Non-pigmented ciliary epithelial cell (primary cell): ENCODE data around the gene LOXL1.

Experiments
- DNase-seq: peaks from one replicate; pipeline ENCODE4 v3.0.0-alpha.2; 2010; ENCODE audit warnings: low read depth

LOXL1 gene

DNA sequence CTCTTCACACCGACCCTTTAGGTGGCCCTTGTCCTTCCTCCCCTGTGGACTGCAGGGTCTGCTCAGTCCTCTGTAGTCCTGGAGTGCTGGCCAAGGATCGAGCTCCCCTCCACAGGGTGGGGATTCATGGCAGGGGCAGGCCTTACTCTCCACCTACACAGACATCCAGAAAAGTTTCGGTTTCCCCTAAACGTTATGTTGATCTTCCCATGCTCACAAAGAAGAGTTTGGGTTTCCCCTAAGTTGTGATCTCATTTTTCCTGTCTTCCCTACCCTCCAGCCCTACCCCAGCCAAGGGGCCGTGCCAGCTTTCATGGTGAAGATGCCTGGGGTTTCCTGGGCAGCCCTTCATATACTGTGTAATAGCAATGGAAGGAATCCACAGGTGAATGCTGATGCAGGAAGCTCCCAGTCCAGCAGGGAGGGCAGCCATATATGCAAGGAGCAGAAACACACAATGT lies 55.5 kb downstream of the LOXL1 start:
- no peak for DNase-seq

DNA sequence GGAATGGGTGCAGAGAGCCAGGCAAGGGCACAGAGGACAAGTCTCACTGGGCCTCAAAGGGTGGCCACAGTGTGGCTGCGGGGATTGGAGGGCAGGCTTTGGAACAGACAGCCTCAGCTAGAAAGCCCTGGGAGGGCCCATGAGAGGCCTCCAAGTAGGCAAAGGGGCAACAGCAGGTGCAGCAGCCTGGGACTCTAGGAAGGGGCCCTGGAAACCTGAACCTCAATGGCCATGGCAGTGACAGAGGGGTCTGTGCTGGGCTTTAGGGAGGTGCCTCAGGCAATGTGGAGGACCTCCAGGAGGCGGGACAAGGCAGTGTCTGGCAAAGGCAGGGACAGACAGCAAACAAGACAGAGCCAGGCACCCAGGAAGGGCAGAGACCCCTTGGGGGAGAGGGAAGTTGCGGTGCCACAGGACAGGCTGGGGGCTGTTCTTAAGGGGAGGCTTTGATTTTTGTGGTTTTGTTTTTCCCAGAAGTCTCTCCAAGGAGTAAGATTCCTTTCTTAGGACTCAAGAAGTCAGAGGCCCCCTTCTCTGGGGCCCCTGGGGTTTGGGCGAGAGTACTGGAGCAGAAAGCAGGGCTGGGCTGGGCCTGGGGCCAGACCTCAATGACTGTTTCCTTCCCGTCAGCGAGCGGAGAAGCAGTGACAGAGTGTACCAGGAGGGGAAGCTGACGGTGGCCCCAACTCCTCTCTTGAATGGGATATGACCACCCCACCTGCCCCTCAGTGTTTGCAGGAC lies 56.1 kb downstream of the LOXL1 start:
- DNase-seq = no peak

DNA sequence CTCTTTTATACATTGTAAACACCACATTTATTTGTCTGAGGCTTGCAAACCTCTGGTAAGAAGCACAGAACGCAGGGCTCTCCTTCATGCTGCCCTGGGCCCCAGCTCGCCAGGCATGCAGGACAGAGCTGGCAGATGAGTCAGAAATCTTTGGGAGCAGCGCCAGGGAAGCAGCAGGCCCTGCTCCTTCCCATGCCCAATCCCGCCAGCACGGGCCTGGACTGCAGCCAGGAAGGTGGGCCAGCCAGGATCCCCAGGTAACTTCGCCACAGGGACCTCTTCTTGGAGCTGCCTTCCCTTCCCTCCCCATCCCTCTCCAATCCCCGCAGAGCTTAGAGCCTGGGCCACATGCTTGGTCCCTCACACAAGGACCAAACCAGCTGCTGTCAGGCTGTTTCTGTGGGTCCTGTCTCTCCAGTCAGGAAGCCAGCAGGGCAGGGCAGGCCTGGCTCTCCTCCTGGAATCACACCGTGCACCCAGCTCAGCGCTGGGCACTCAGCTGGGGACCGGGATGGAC lies 57.0 kb downstream of the LOXL1 start:
- DNase-seq = no peak

DNA sequence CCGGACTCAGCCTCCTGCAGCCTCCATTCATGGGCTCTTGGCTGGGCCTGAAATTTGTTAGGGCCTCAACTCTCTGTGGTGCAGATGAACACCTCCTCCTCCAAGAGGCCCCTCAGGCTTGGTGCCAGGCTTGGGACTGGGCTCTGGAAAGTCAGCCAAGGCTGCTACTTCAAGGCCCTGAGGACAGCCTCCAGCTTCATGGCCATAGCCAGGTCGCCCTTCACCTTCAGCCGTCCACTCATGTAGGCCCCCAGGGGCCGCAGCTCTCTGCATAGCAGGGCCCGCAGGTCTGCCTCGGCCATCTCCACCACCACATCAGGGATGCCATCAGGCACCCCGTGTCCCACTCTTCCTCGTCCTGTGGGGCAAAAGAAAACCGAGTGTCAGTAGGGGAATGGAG lies 57.5 kb downstream of the LOXL1 start:
- no peak for DNase-seq

DNA sequence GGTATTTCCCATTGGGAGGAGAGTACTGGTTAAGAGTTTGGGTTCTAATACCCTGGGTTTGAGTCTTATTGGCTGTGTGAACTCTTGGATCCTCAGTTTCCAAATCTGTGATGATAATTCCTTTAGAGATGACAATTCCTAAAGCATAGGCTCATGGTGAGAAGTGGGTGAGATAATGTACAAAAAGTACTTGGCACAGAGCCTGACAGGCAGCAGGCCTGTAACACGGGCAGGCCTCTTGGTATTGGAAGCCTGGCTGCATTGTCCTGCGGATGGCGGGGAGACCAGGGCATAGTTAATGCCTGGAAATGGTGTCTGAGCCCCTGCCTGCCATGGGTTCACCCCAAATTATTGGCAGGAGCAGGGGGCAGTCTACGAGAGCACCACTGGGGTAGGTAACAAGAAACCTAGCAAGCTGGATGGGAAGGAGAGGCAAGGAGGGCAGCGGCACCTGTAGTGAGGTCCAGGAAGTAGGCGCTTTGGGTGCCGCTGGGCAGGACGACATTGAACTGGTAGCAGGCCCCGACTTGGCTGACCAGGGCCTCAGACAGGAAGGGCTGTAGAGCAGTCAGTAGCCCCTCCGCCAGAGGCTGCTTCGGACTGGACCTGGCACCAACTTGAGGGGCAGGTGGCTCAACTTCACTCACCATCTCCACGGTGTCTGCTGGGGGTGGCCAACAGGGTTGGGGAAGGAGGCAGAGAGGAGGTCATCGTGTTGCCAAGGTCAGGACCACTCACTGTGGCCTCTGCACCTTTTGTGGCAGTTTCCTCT lies 58.1 kb downstream of the LOXL1 start:
- no peak for DNase-seq

DNA sequence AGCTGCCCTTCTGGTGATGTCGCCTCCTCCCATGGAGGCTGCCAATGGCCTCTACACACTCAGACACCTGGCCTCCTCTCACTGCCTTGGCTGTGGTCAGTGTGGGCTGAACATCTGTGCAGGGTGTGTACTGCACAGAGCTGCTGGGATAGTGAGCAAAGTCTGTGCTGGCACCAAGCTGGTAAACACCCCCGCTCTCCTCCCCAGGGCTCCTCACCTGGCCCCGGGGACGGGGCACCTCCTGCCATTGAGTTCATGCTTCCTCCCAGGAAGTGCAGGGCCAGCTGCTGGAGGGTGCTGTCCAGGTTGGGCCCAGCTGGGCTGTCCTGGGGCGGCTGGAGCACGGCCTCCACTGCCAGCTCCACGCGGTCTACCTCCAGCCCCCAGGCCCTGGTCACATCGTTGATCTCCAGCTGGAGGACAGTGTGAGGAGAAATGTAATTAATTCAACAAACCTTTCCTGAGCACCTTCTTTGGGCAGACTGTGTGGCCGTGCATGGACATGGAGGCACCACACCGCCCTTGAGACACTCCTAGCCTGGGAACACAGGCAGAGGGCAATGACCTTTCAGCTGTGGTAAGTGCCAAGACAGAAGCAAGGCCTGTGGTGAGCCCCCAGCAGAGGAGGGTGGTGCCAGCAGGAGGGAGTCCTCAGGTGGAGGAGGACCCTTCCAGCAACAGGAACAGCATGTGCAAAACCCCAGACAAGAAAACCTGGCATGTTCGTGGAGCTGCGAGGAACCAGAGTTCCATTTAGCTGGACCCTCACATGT lies 59.0 kb downstream of the LOXL1 start:
- DNase-seq = no peak

DNA sequence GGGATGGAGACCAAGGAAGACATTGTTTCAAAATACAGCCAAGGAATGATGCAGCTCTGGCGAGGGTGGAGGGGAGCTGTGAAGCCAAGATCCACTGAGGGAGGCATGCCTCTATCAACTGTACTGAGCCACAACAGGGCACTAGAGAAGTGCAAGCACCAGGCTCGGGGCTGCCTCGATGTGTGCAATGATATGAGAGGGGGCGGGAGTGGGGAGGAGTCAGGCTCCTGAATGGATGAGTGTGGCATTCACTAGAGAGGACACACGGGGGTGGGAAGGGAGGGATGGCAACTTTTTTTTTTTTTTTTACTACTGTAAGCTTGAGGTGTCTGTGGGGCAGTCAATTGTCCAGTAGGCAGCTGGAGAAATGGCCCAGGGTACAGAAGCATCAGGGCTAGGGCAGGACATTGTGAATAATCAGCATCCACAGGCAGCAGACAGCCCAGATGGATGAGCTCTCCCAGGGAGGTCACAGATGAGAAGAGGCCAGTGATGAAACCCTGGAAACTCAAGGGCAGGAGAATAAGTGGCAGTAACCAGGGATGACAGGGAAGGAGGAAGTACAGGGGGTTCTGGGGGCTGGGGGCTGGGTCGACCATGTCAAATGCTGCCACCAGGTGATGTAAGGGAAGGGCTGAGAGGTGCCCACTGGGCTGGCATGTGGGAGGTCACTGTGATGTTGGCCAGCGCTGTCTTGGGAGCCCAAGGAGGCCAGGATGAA lies 60.0 kb downstream of the LOXL1 start:
- no peak for DNase-seq

DNA sequence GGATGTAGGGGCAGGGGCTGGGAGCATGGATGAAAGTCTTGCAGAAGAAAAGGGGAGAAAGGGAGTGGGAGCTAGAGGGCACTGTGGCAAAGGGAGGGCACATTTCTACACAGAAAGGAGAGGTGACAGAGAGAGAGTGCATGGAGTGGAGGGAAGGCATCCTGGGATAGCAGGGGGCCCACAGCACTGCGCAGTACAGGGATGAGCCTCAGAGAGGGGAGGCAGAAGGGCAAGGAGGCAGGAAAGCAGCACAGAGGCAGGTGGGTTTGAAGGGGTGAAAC lies 60.5 kb downstream of the LOXL1 start:
- DNase-seq = no peak

DNA sequence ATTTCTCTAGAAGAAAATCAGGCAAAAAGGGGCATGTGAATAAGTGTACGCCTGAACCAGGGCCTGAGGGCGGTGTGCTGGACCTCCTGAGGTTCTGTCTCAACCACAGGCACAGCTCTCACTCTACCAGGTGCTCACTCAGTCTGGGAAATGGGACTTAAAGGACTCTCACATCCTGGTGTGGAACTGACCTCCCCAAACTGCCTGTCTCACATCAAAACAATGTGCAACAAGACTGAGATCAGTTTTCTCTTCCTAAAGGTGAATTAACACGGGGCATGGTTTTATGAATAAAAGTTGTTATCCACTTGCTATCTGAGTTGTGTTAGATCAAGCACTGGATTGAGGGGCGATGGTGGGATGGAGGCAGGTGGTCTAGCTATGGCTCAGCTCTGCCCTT lies 61.0 kb downstream of the LOXL1 start:
- no peak for DNase-seq

DNA sequence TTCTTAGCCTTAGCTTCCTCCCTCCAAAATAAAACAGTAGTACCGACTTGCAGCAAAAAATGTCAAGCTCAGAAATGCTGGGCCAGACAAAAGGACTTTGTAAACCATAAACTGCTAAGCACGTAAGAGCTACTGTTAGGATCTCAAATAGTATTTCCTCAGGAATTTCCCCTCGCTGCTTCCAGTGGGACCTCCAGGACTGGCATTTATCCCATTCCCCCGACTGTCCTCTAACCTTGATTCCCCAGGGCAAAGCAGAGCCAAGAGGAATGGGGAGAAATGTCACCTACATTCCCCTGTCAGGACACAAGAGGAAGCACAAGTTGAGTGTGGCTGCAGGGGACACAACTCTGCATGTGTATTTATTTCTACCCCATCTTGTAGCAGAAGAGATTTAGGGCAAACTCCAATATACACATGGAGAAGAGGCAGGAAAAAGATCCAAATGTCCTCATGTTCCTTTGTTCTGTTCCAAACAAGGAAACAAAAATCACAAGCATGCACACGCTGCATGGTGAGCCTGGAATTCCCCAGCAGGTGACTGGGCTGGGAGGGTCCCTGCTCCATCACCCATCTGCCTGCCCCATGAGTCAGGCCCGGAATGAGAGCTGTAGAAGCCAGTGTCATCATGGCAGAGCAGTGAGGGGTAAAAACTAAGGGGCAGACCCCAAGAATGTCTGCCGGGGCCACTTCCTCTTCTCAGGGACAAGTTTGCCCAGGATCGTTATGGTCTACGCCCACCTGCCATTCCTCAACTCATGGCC lies 61.6 kb downstream of the LOXL1 start:
- DNase-seq = no peak

DNA sequence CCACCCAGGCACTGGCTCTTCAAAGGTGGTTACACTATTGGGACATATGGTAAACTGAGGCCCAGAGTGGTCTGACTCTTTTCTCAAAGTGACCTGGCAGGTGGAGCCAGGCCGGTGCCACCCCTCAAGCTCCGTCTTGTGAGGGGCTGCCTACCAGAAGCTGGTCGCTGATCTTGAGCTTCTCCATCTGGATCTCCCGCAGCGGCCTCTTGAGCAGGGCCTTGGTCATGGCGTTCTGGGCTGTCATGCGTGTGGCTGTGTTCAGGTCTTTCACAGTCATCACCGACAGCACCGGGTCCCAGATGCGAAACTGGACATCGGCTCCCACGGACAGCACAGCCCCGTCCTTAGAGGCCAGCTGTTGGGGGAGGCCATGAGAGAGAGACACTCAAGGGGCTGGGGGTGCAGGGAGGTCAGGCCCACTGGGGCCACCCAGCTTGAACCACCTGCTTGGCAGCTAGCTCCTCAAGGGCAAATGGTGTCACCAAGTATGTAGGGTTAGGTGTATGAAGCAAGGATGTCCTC lies 62.2 kb downstream of the LOXL1 start:
- no peak for DNase-seq

DNA sequence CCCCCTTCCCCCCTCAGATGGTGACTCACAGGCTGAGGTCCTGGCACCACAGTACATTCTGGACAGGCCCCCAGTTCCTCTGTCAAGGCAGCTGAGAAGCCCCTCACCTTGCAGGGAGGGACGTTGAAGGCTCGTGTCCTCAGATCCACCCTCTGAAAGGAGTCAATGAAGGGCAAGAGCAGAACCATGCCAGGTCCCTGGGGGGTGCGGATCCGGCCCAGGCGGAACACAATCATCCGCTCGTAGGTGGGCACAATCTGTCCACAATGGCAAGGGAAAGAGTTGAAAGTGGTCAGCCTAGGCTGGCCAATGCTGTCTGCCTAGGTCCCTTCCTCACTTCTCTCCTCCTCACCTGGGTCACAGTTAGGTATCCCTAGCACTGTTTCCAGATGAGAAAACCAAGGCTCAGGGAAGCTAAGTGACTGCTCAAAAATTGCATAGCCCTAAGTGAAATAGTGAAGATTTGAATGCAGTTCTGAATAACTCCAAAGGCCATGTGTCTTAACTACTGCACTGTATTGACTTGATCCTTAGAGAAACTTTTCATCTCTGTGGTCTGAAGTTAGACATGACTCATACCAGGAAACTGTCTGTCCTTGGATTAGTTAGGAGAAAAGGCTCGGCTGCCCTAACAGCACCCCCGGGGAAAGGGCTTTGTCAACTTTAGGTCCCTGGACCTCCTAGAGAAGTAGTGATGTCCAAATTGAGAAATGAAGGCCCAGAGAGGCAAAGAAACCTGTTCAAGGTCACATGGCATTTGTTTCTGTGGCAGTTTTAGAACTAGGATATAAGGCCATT lies 62.9 kb downstream of the LOXL1 start:
- DNase-seq = no peak

DNA sequence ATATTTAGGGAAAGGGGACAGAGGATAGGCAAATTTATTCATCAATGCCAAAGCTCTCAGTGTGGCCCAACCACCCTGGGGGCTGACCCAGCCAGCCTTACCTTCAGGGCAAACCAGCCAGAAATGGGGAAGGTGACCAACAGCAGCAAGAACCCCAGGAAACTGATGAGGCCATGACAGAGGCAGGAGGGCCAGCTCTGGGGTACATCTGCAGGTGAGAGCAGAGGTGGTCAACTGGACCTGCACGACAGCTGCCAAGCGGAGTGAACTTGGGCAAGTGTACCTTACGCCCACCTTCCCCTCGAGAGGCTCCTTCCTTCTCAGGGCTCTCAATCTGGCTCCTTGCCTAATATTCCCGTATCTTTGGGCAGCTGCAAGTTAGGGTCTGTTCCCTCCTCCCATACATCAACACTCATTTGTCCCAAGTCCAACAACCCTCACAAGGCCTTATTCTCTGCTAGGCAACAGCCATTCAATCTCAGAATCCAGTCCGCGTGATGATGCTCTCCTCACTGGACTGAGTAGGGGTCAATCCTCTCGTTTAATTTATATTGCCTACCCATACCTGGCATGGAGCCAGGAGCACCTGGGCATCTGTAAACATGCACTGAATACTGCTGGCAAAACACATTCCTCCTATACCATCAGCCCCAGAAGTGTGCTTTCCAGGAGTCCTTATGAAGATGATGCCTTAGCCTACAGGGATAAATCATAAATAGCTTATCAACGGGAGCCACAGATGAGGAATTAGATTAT lies 64.2 kb downstream of the LOXL1 start:
- no peak for DNase-seq

DNA sequence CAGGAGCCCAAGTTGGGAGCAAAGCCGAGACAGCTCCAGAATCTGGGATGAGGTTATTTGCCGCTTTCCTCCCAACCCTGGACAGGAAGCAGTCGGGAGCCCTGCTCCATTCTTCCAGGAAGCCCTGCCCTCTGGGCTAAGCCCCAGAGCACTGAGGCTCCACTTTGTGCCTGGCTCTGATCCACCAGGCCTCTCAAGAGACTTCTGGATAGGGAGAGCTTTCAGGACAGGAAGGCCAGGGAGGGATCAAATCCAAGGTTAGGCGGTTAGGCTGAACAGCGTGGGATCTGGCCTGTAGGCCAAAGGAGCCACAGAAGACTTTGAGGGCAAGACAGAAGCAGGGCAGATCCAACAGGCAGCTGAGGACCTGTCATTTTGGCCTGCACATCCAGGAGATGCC lies 65.0 kb downstream of the LOXL1 start:
- no peak for DNase-seq

DNA sequence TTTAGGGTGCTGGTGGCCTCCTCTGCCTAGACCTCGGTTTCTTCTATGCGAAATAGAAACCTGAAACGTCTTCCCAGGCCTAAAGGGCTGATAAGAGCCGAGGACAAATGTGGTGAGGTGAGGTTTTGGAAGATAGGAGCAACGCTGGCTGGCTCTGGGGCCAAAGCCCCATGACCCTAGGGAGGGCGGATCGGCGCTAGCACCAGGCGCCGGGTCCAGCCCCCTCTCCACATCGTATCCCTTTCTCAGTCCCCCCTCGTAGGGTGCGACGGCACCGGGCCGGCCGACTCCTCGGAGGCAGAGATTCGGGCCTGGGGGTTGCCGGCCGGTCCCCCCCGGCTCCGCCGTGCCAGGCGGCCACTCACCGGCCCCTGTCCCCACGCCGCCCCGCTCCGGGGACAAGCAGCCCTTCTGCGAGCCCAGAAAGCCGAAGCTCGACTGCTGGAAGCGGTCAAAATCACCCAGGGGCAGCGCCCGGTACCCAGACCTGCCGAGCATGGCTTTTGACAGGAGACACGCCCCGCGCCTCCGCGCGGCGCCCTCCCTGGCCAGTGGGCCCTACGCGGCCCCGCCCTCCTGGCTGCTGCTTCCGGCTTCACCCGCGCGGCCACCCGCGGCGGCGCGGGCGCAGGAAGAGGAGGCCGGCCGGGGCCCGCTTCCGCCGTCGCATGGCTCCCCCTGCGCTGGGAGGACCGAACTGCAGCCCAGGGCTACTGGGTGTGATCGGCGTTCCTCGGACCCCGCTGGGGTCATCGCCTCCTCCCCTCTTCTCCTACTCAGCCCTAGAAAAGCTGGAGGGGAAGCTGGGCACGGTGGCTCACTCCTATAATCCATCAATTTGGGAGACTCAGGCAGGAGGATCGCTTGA lies 65.7 kb downstream of the LOXL1 start, which contains the start of gene STOML1:
TSS of gene STOML1 (minus strand) at position 570 of the 868 bp plus-strand sequence. CDS start at position 498, 72 bp downstream.
- DNase-seq = peak; percentile 55

DNA sequence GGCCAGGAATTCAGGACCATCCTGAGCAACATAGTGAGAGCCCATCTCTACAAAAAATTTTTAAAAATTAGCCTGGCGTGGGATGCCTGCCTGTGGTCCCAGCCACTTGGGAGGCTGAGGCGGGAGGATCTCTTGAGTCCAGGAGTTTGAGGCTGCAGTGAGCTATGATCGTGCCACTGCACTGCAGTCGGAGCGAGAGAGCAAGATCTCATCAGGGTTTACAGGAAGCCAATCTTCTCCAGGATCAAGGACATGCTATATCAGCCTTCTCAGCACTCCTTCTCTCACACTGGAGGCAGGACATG lies 66.3 kb downstream of the LOXL1 start:
- no peak for DNase-seq

DNA sequence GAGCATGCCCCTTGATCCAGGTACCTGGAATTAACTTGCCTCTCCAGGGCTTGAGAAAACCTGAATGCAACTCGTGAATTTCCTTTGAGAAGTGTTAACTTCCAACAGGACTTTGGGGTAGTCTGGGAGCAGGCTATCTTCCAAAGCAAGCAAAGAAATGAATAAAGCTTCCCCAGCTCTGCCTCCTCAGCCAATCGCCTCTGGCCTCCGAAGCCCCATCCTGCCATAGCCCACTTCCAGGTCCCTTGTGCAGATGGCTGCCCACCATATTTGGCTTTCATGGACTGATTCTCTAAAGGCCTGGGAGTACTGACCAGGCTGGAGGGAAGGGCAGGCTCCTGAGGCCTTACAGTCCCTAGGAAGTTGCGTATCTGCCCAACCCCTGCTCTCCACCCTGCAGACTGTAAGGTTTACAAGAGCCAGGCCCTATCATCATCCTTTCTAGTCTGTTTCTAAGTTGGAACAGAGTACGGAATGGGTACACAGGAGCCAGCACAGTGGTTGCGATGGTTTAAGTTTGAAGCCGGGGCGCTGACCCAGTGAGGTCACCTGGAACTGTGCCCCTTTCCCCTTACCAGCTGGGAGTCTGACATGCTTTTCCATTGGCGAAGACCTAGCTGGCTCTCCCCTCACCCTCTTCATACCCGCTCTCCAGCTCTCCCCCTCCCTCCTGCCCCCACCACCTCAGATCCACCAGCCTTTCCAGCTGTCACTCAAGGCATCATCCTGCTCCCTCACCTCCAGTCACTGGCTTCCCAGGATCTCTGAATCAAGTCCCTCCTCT lies 67.1 kb downstream of the LOXL1 start:
- DNase-seq = no peak

DNA sequence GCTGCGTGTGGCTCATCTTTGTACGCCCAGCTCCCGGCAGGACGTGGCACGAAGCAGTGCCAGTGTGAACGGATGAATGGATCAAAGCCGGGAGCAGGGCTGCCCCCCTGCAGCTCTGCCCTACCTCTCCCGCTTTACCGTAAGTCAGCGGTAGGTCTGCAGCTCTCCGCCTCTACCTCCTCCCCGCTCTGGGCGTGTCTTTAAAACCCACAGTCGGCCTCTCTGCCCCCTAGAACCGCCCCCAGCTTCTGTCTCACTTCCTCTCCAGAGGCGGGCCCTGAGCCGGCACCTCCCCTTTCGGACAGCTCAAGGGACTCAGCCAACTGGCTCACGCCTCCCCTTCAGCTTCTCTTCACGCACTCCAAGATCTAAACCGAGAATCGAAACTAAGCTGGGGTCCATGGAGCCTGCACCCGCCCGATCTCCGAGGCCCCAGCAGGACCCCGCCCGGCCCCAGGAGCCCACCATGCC lies 68.2 kb downstream of the LOXL1 start, which contains the start of gene PML:
TSS of gene PML (plus strand) at position 304 of the 471 bp plus-strand sequence. CDS start at position 401, 97 bp downstream.
- peak; percentile 72 for DNase-seq
